Transverse colon (tissue), 4 donors: ENCODE results near the gene ZBTB37. TPM values are rescaled to one million over a fixed set of nuclear protein-coding genes. Genes with fewer than 3 reads are reported as not detected.
"Not testable (repeated sequence)": the region's sequence is repeated elsewhere in the genome, so short reads cannot be mapped to it uniquely, and the experiment has no call there.

Source experiments
- DNase-seq: peaks from one replicate; pipeline ENCODE4 v3.0.0-alpha.2; 2019
- H3K27ac ChIP-seq, 4 donors: fragments of 200-600 bp; sonication (generic); 2 replicates each; pipeline ENCODE4 v1.5.1; 2016 to 2018; ENCODE audit warnings: inconsistent platforms in 4 of 4
- H3K27me3 ChIP-seq: fragments of 200-600 bp; sonication (generic); 2 replicates; pipeline ENCODE4 v1.5.1; 2017; ENCODE audit warnings: inconsistent platforms
- H3K36me3 ChIP-seq, 4 donors: fragments of 200-600 bp; sonication (generic); 2 replicates each; pipeline ENCODE4 v1.5.1; 2017 to 2019; ENCODE audit warnings: inconsistent platforms in 4 of 4
- H3K4me1 ChIP-seq, 4 donors: fragments of 200-600 bp; sonication (generic); 2 replicates each; pipeline ENCODE4 v1.5.1; 2017 to 2020; ENCODE audit warnings: inconsistent platforms in 4 of 4
- H3K4me3 ChIP-seq, 4 donors: fragments of 200-600 bp; sonication (generic); 1 replicate in 1 of 4; 2 replicates in 3 of 4; pipeline versions ENCODE4 v1.5.1 to v1.6.1; 2017 to 2019; ENCODE audit warnings: inconsistent platforms in 4 of 4
- H3K9me3 ChIP-seq, 2 donors: fragments of 200-600 bp; sonication (generic); 2 replicates each; pipeline ENCODE4 v1.5.1; 2017 to 2019; ENCODE audit warnings: inconsistent platforms in 2 of 2
- EP300 ChIP-seq: sonication (generic); formaldehyde crosslinking; IDR thresholded peaks from one replicate; pipeline ENCODE4 v1.6.1; 2017; ENCODE audit warnings: antibody characterized with exemption, low read depth
- POLR2A ChIP-seq: fragments of 450-650 bp; IDR thresholded peaks from one replicate; pipeline ENCODE4 v1.6.1; 2016; ENCODE audit warnings: antibody characterized with exemption, mild to moderate bottlenecking, moderate library complexity
- POLR2AphosphoS5 ChIP-seq, 3 donors: sonication (generic); formaldehyde crosslinking; IDR thresholded peaks; one replicate each; pipeline ENCODE4 v1.6.1; 2016; ENCODE audit warnings: antibody characterized with exemption in 3 of 3
- WGBS, 2 donors: methylation state at CpG; one replicate each; pipeline ENCODE4 v1.1.5; 2018; ENCODE audit warnings: low coverage in 1 of 2; 5-methylcytosine and 5-hydroxymethylcytosine counted together
- in situ Hi-C, 4 donors: fragments of 200-750 bp; cut with MboI; loops; one replicate each; pipeline versions ENCODE4 v1.15.0 to v1.15.1; 2017; ENCODE audit warnings: low sequenced_read_pairs in 3 of 4, low pct_ligation_motif_present in 1 of 4, low pct_unique_long_range_greater_than_20kb in 1 of 4
- intact Hi-C: fragments of 100-400 bp; cut with DNase I; formaldehyde crosslinking; loops from one replicate; pipeline ENCODE4 v1.15.1; 2023; ENCODE audit warnings: low total_unique reads
- total RNA-seq, 4 donors: library from RNA; depleted of rRNA; stranded (reverse); fragments of >200 nt; gene quantifications; one replicate each; pipeline ENCODE4 v1.1.0, GENCODE V29; 2016
- TF ChIP-seq, protein P1 (sequence below), 5 experiments: fragments of 200-600 bp in 3 of 5; fragments of 450-650 bp in 2 of 5; sonication (generic) in 3 of 5; IDR thresholded peaks; 1 replicate in 2 of 5; 2 replicates in 3 of 5; pipeline ENCODE4 v1.5.1; 2016 to 2017; ENCODE audit warnings: antibody characterized with exemption in 5 of 5, inconsistent platforms in 3 of 5, mild to moderate bottlenecking in 2 of 5, moderate library complexity in 1 of 5

The ZBTB37 gene
- total RNA-seq, 4 donors from 2014 or later, result 4.6 to 8.3 (median 6.9) TPM

DNA sequence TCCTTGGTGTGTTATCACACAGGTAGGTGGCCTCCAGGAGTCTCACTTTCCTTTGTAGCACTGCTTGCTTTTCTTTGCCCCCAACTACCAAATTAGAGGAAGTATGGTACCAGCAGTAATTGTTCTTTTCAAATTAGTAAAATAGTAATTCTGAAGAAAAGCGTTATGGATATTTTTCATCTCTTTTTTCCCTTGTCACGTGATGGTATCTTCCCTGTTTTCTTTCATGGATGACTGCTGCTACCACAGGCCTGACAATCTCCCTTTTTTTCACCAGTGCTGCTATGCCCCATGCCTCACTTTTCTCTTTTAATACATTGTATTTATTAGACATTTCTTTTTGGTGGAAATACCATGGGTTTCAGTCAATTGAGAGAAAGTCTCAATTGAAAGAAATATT is 3.3 kb downstream of the ZBTB37 start:
- Histone ChIP-seq H3K4me3 (no peak overlapping the region), H3K27ac (no peak overlapping the region), H3K4me1 (peaks cover 5 to 32% (median 21%) of the 10 kb centered on the region in 4 donors), H3K36me3 (peaks cover 0 to 6% (median 0%) of the 10 kb centered on the region in 4 donors), H3K27me3 (no peaks in the 10 kb centered on the region), H3K9me3 (no peaks in the 10 kb centered on the region)
- 85 to 92% methylated on average over 2 of the region's 2 CpGs for whole genome bisulfite sequencing, 2 donors
- no peak for DNase-seq
- TF ChIP-seq POLR2A, result no peak
- TF ChIP-seq, protein P1, sequence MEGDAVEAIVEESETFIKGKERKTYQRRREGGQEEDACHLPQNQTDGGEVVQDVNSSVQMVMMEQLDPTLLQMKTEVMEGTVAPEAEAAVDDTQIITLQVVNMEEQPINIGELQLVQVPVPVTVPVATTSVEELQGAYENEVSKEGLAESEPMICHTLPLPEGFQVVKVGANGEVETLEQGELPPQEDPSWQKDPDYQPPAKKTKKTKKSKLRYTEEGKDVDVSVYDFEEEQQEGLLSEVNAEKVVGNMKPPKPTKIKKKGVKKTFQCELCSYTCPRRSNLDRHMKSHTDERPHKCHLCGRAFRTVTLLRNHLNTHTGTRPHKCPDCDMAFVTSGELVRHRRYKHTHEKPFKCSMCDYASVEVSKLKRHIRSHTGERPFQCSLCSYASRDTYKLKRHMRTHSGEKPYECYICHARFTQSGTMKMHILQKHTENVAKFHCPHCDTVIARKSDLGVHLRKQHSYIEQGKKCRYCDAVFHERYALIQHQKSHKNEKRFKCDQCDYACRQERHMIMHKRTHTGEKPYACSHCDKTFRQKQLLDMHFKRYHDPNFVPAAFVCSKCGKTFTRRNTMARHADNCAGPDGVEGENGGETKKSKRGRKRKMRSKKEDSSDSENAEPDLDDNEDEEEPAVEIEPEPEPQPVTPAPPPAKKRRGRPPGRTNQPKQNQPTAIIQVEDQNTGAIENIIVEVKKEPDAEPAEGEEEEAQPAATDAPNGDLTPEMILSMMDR (IDR thresholded peaks at IDR 0.05), result no peak
- no peak for TF ChIP-seq POLR2AphosphoS5 (IDR thresholded peaks at IDR 0.05)
- no peak for TF ChIP-seq EP300
- intact Hi-C loops, result no loop called here
- in situ Hi-C loops, result no loop called here

DNA sequence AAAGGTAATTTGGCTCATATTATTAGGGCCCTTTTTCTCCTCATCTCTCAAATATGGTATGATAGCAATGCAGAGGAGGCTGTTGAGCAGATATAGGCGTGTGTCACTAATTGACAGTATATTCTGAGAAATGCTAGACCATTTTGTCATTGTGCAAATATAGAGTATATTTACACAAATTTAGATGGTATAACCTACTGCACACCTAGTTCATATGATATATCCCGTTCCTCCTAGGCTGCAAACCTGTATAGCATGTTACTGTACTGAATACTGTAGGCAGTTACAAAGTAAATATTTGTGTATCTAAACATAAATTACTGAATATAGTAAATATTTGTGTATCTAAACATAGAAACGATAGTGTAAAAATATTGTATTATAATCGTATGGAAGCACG is 8.6 kb downstream of the ZBTB37 start:
- no peak for DNase-seq
- Histone ChIP-seq H3K9me3 (no peaks in the 10 kb centered on the region), H3K36me3 (peaks cover 0 to 6% (median 0%) of the 10 kb centered on the region in 4 donors), H3K27me3 (no peaks in the 10 kb centered on the region), H3K4me1 (no peaks in the 10 kb centered on the region), H3K27ac (no peak overlapping the region), H3K4me3 (no peak overlapping the region)
- 74 to 78% methylated on average over 5 of the region's 5 CpGs for WGBS, 2 donors
- intact Hi-C loops (no loop called here), in situ Hi-C loops (no loop called here)
- TF ChIP-seq EP300 (no peak), POLR2A (no peak), POLR2AphosphoS5 (IDR thresholded peaks at IDR 0.05) (no peak)
- TF ChIP-seq, protein P1 (IDR thresholded peaks at IDR 0.05), result no peak

DNA sequence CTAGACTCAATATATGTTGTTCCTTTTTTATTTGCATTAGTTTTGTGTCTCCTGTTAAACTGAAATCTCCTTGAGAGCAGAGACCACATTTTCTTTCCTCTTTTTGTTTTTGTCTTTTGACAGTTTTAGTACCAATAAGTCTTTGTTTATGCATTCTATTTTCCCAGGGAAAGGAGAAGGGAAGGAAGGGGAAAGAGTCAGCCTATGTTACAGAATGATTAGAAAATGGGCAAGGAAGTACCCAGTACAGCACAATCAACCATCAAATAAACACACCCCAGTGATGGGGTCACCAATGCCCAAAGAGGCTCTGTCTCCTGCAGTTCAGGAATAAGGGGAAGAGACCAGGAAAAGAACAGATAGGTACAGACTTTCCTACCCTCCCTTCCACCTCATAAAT is 10.1 kb downstream of the ZBTB37 start:
- in situ Hi-C loops (no loop called here), intact Hi-C loops (no loop called here)
- Histone ChIP-seq H3K4me3 (no peak overlapping the region), H3K27me3 (no peaks in the 10 kb centered on the region), H3K27ac (no peak overlapping the region), H3K36me3 (peaks cover 0 to 6% (median 0%) of the 10 kb centered on the region in 4 donors), H3K9me3 (no peaks in the 10 kb centered on the region), H3K4me1 (no peaks in the 10 kb centered on the region)
- DNase-seq, result no peak
- TF ChIP-seq, protein P1 (IDR thresholded peaks at IDR 0.05), result no peak
- no peak for TF ChIP-seq EP300
- TF ChIP-seq POLR2A, result no peak
- no peak for TF ChIP-seq POLR2AphosphoS5 (IDR thresholded peaks at IDR 0.05)

DNA sequence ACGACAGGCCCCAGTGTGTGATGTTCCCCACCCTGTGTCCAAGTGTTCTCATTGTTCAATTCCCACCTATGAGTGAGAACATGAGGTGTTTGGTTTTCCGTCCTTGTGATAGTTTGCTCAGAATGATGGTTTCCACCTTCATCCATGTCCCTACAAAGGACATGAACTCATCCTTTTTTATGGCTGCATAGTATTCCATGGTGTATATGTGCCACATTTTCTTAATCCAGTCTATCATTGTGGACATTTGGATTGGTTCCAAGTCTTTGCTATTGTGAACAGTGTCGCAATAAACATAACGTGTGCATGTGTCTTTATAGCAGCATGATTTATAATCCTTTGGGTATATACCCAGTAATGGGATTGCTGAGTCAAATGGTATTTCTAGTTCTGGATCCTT is 12.9 kb downstream of the ZBTB37 start:
- H3K27ac ChIP-seq, H3K4me1 ChIP-seq, H3K4me3 ChIP-seq, H3K36me3 ChIP-seq, in situ Hi-C loops, DNase-seq, intact Hi-C loops, H3K9me3 ChIP-seq, H3K27me3 ChIP-seq: not testable (repeated sequence)
- 88 to 90% methylated on average over 3 to 4 of the region's 4 CpGs for WGBS, 2 donors

DNA sequence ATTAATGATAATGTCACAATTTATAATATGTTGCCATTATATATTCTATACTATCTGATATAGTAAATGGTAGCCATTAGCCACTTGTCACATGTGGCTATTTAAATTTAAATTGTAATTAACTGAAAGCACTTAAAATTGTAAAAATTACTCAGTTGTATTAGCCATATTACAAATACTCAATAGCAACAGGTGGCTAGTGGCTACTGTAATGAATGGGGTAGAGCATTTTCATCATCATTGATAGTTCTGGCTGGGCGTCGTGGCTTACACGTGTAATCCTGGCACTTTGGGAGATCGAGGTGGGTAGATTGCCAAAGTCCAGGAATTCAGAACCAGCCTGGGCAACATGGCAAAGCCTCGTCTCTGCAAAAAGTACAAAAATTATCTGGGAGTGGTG is 16.5 kb downstream of the ZBTB37 start:
- Histone ChIP-seq H3K4me3 (no peak overlapping the region), H3K4me1 (no peaks in the 10 kb centered on the region), H3K9me3 (no peaks in the 10 kb centered on the region), H3K36me3 (peaks cover 0 to 11% (median 5%) of the 10 kb centered on the region in 4 donors), H3K27me3 (no peaks in the 10 kb centered on the region), H3K27ac (no peak overlapping the region)
- 96% methylated on average over 5 of the region's 5 CpGs; no CpG with 5 or more reads in 1 of the 2 donors for WGBS, 2 donors
- DNase-seq, result no peak
- TF ChIP-seq POLR2AphosphoS5 (IDR thresholded peaks at IDR 0.05), result no peak
- no peak for TF ChIP-seq POLR2A
- no peak for TF ChIP-seq EP300
- TF ChIP-seq, protein P1 (IDR thresholded peaks at IDR 0.05), result no peak
- in situ Hi-C loops (no loop called here), intact Hi-C loops (no loop called here)
